ENCODE measurements around the gene DESI2.

The DESI2 gene

GRCh38 chr1:244652623-244653438 is at the start of gene DESI2:
Gene DESI2, plus strand, starts transcription at chr1:244653126. Its CDS starts 188 bp downstream, at chr1:244653314.
- DNase-seq: peak; percentile 95

- DNase-seq: no peak
Observed at GRCh38 chr1:244603498-244603897, 49.4 kb upstream of the DESI2 start.

GRCh38 chr1:244605835-244606370 is 47.0 kb upstream of the DESI2 start:
- DNase-seq: no peak

- DNase-seq: no peak
Observed at GRCh38 chr1:244614113-244614836, 38.7 kb upstream of the DESI2 start.

- DNase-seq: no peak
Observed at GRCh38 chr1:244614879-244615278, 38.0 kb upstream of the DESI2 start.

GRCh38 chr1:244615301-244615700 is 37.6 kb upstream of the DESI2 start:
- DNase-seq: no peak

GRCh38 chr1:244626709-244627108 is 26.2 kb upstream of the DESI2 start:
- no peak for DNase-seq

GRCh38 chr1:244628789-244629188 is 24.1 kb upstream of the DESI2 start:
- DNase-seq: no peak

GRCh38 chr1:244633140-244633539 is 19.8 kb upstream of the DESI2 start:
- no peak for DNase-seq

GRCh38 chr1:244634546-244634945 is 18.4 kb upstream of the DESI2 start:
- DNase-seq: no peak

- DNase-seq: no peak
Observed at GRCh38 chr1:244636488-244637259, 16.3 kb upstream of the DESI2 start.

GRCh38 chr1:244639561-244639960 is 13.4 kb upstream of the DESI2 start:
- DNase-seq: no peak

- DNase-seq: no peak
Observed at GRCh38 chr1:244640917-244641316, 12.0 kb upstream of the DESI2 start.

- DNase-seq: no peak
Observed at GRCh38 chr1:244642526-244642925, 10.4 kb upstream of the DESI2 start.

- DNase-seq: no peak
Observed at GRCh38 chr1:244642988-244643387, 9.9 kb upstream of the DESI2 start.

- no peak for DNase-seq
Observed at GRCh38 chr1:244645414-244645813, 7.5 kb upstream of the DESI2 start.

GRCh38 chr1:244645890-244646289 is 7.0 kb upstream of the DESI2 start:
- no peak for DNase-seq

- DNase-seq: no peak
Observed at GRCh38 chr1:244647819-244648218, 5.1 kb upstream of the DESI2 start.

GRCh38 chr1:244651956-244652622 is 837 bp upstream of the DESI2 start:
- no peak for DNase-seq

- DNase-seq: no peak
Observed at GRCh38 chr1:244653439-244654107, 647 bp downstream of the DESI2 start.

- DNase-seq: no peak
Observed at GRCh38 chr1:244654108-244655038, 1.4 kb downstream of the DESI2 start.

Data from 8988T (cell line).